Uterus (tissue), 2 donors: Measurements from ENCODE around the gene MEGF8.

ENCODE experiments used
- CTCF ChIP-seq, 4 experiments: fragments of 200-600 bp in 2 of 4; fragments of 450-650 bp in 2 of 4; sonication (generic) in 2 of 4; IDR thresholded peaks; one replicate each; pipeline ENCODE4 v1.5.1; 2016 to 2019; ENCODE audit warnings: antibody characterized with exemption in 4 of 4, mild to moderate bottlenecking in 2 of 4, moderate library complexity in 1 of 4
- POLR2A ChIP-seq, 2 donors: fragments of 450-650 bp; IDR thresholded peaks; one replicate each; pipeline ENCODE4 v1.6.1; 2016; ENCODE audit warnings: antibody characterized with exemption in 2 of 2, mild to moderate bottlenecking in 1 of 2, moderate library complexity in 1 of 2

DNA sequence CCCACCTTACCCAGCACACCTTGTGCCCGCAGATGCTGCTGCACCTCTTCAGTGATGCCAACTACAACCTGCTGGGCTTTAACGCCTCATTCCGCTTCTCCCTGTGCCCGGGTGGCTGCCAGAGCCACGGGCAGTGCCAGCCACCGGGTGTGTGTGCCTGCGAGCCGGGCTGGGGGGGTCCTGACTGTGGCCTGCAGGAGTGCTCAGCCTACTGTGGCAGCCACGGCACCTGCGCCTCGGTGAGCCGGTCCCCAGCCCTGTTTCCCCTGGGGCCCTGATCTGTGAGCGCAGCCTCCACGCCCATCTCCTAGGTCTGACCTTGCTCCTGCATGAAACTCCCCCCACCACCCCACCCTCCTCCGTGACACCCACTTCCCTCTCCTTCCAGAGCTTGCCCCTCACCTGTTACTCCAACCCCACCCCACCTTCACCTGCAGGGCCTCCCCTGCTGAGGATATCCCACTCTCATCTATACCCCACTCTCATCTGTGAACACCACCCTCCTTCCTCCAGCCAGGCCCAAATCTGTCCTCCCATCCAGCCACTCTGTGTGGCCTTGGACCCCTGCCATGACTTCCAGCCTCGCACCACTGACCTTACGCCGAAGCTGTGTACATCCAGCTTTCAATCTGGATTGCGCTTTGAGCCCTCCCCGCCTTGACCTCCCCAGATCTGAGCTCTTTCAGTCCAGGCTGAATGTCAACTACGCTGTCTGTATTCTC lies 8.7 kb downstream of the MEGF8 start:
- TF ChIP-seq POLR2A (IDR thresholded peaks at IDR 0.05): no peak
- no peak for TF ChIP-seq CTCF (IDR thresholded peaks at IDR 0.05)
